Mesenchymal stem cell (in vitro differentiated cells and primary cell): ENCODE results near the gene PCNX3.

Experiments
- DNase-seq: peaks from one replicate; pipeline ENCODE4 v3.0.0-alpha.2; 2013
- H2AFZ ChIP-seq: one replicate; pipeline ENCODE4 v1.6.1; 2013; ENCODE audit warnings: low read depth, mild to moderate bottlenecking, control low read depth, inconsistent platforms, low read length, moderate library complexity
- H2AK5ac ChIP-seq: 2 replicates; pipeline ENCODE4 v1.6.1; 2013; ENCODE audit warnings: low read length, moderate library complexity, mild to moderate bottlenecking, inconsistent platforms; ENCODE audit not compliant: severe bottlenecking
- H2BK120ac ChIP-seq: one replicate; pipeline ENCODE4 v1.6.1; 2013; ENCODE audit warnings: low read depth, mild to moderate bottlenecking, inconsistent platforms, low read length, moderate library complexity
- H2BK12ac ChIP-seq, 2 experiments: one replicate each; pipeline ENCODE4 v1.6.1; 2013; ENCODE audit warnings: inconsistent platforms in 2 of 2, low read length in 2 of 2, mild to moderate bottlenecking in 2 of 2, moderate library complexity in 2 of 2, control low read depth in 1 of 2
- H2BK15ac ChIP-seq: one replicate; pipeline ENCODE4 v1.6.1; 2013; ENCODE audit warnings: mild to moderate bottlenecking, low read depth, inconsistent platforms; ENCODE audit not compliant: poor library complexity, severe bottlenecking
- H2BK5ac ChIP-seq: 2 replicates; pipeline ENCODE4 v1.6.1; 2013; ENCODE audit warnings: low read depth, mild to moderate bottlenecking, low read length, control low read depth, inconsistent platforms; ENCODE audit not compliant: poor library complexity, severe bottlenecking
- H3K14ac ChIP-seq, 2 experiments: one replicate each; pipeline ENCODE4 v1.6.1; 2013; ENCODE audit warnings: inconsistent platforms in 2 of 2, low read length in 2 of 2, control low read depth in 1 of 2, mild to moderate bottlenecking in 1 of 2, moderate library complexity in 1 of 2
- H3K18ac ChIP-seq, 2 experiments: one replicate each; pipeline ENCODE4 v1.6.1; 2013; ENCODE audit warnings: inconsistent platforms in 2 of 2, low read length in 2 of 2, control low read depth in 1 of 2, low read depth in 1 of 2, mild to moderate bottlenecking in 1 of 2
- H3K23ac ChIP-seq, 2 experiments: one replicate each; pipeline ENCODE4 v1.6.1; 2013; ENCODE audit warnings: inconsistent platforms in 2 of 2, low read length in 2 of 2, mild to moderate bottlenecking in 2 of 2, moderate library complexity in 2 of 2, control low read depth in 1 of 2
- H3K27ac ChIP-seq: 2 replicates; pipeline ENCODE4 v1.5.1; 2013; ENCODE audit warnings: mild to moderate bottlenecking, moderate library complexity, low read length, control low read depth, inconsistent platforms; ENCODE audit not compliant: poor library complexity, severe bottlenecking
- H3K27me3 ChIP-seq, 2 experiments: 2 replicates each; pipeline versions ENCODE4 v1.6.1 to v1.7.0; 2013; ENCODE audit warnings: low read length in 2 of 2, mild to moderate bottlenecking in 2 of 2, moderate library complexity in 2 of 2, control low read depth in 1 of 2, inconsistent platforms in 1 of 2; ENCODE audit not compliant: control insufficient read depth in 1 of 2, insufficient read depth in 1 of 2
- H3K36me3 ChIP-seq, 2 experiments: 2 replicates each; pipeline versions ENCODE4 v1.6.1 to v1.7.0; 2013; ENCODE audit warnings: low read length in 2 of 2, control low read depth in 1 of 2, inconsistent platforms in 1 of 2, low read depth in 1 of 2, mild to moderate bottlenecking in 1 of 2; ENCODE audit not compliant: insufficient read depth in 2 of 2, control insufficient read depth in 1 of 2
- H3K4ac ChIP-seq, 2 experiments: one replicate each; pipeline ENCODE4 v1.6.1; 2013; ENCODE audit warnings: inconsistent platforms in 2 of 2, low read length in 2 of 2, mild to moderate bottlenecking in 2 of 2, moderate library complexity in 2 of 2, control low read depth in 1 of 2, low read depth in 1 of 2
- H3K4me1 ChIP-seq: 2 replicates; pipeline ENCODE4 v1.6.1; 2013; ENCODE audit warnings: low read depth, low read length, control low read depth; ENCODE audit not compliant: control insufficient read depth, insufficient read depth
- H3K4me2 ChIP-seq: 2 replicates; pipeline ENCODE4 v1.6.1; 2013; ENCODE audit warnings: low read length, mild to moderate bottlenecking, inconsistent platforms; ENCODE audit not compliant: poor library complexity, severe bottlenecking
- H3K4me3 ChIP-seq, 2 experiments: 2 replicates each; pipeline versions ENCODE4 v1.5.1 to v1.7.0; 2013; ENCODE audit warnings: low read length in 2 of 2, mild to moderate bottlenecking in 2 of 2, control low read depth in 1 of 2, low read depth in 1 of 2; ENCODE audit not compliant: insufficient read depth in 1 of 2
- H3K79me1 ChIP-seq: replicated peaks from 2 replicates; pipeline ENCODE4 v1.6.1; 2013; ENCODE audit warnings: mild to moderate bottlenecking, control low read depth, low read length, inconsistent platforms; ENCODE audit not compliant: poor library complexity, severe bottlenecking
- H3K9ac ChIP-seq: 2 replicates; pipeline ENCODE4 v1.7.0; 2013; ENCODE audit warnings: mild to moderate bottlenecking, low read length, moderate library complexity
- H3K9me3 ChIP-seq: 2 replicates; pipeline ENCODE4 v1.7.0; 2013; ENCODE audit warnings: mild to moderate bottlenecking, low read length; ENCODE audit not compliant: control insufficient read depth
- H4K8ac ChIP-seq: one replicate; pipeline ENCODE4 v1.6.1; 2013; ENCODE audit warnings: inconsistent platforms, mild to moderate bottlenecking, low read length, moderate library complexity
- H4K91ac ChIP-seq: one replicate; pipeline ENCODE4 v1.6.1; 2013; ENCODE audit warnings: mild to moderate bottlenecking, low read length, inconsistent platforms
- WGBS: methylation state at CpG from one replicate; pipeline ENCODE4 v1.1.7; 2013; ENCODE audit warnings: mixed read lengths; 5-methylcytosine and 5-hydroxymethylcytosine counted together

The PCNX3 gene

DNA sequence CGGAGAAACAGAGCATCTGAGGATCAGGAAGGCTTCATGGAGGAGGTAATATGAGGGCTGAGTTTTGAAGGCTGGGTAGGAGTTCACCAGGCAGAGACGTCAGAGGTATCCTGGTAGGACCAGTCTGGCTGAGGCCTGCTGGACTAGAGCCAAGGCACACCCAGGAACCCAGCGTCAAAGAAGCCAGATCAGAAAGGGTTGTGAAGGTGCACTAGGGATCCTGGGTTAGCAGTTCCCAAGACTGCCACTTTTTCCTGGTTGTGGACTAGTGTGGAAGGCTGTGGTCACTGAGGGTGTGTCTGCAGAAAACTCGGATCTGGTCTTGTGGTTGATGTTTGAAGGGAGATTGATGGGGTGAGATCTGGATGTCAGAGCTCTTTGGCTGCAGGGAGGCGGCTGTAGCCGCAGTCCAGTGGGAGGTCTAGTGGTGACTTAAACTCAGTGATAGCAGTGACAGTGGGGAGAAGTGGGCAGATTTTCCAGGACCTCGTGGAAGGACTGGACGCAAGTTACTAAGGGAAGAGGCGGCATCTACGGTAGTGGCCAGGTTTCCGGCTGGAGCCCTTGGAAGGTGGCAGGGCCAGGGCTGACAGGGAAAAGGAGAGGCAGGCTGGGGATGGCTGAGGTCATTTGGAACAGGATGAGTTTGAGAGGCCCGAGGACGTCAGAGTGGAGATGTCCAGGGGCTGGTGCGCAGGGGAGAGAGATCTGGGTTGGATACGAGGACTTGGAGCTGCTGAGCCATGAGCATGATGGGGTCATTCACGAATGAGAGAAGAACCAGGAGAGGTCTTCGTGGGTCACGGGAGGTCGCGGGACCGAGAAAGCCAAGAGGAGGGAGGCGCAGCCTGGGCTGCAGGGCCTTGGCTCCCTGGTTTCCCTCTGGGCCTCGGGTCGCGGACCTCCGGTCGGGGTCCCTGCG lies 36.3 kb downstream of the PCNX3 start:
- Histone ChIP-seq H3K4me3 (peak overlapping the region; percentile 50 to 75), H3K27ac (peak overlapping the region; percentile 38), H4K91ac (peak overlapping the region; percentile 60), H2AFZ (no peak overlapping the region), H2BK15ac (peak overlapping the region; percentile 34), H3K79me1 (peaks cover 9% of the 10 kb centered on the region), H2BK5ac (no peak overlapping the region), H3K23ac (no peak overlapping the region), H3K4ac (peak overlapping the region; percentile 0 to 75), H3K27me3 (no peaks in the 10 kb centered on the region), H2BK12ac (peak overlapping the region in 1 of 2 experiments; percentile 8), H3K14ac (peak overlapping the region in 1 of 2 experiments; percentile 56), H3K9ac (peak overlapping the region; percentile 94), H3K4me1 (peaks cover 15% of the 10 kb centered on the region), H3K36me3 (peaks cover 53 to 73% of the 10 kb centered on the region in 2 experiments), H3K4me2 (peak overlapping the region; percentile 72), H4K8ac (peak overlapping the region; percentile 92), H2AK5ac (no peak overlapping the region), H3K9me3 (no peaks in the 10 kb centered on the region), H3K18ac (peak overlapping the region; percentile 25 to 44), H2BK120ac (peak overlapping the region; percentile 74)
- 43% methylated on average over 21 of the region's 28 CpGs for WGBS
- DNase-seq: peak; percentile 68

DNA sequence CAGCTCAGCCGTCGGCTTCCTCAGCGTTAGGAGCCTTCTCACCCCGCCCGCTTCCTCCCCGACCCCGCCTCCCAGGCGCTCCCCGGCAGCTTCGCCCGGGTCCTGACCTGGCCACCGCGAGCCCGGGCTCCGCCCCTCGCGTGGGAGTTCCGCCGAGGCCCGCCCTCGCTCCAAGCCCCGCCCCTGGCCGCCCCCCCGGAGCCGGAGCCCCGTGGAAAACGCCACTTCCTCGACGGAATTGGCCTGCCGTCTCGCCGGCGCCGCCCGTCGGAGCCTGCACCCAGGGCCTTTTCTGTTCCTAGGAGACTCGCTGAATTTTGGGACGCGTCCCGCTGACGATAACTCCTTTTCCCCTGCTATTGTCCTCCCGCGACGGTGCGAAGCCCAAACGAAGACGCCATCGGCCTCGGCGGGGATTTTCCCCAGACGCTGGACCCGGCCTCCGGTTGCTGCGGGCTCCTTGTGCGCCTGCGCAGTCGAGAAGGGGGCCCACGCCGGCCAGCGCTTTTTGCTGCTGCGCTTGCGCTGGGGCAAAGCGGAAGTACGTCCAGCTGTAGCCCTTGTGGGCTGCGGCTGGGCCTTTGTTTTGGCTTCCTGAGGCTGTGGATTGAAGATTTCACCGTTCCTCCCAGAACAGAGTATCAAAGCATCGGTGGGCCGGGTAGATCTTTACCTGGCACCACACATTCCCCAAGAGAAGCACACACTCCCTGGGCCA lies 37.1 kb downstream of the PCNX3 start:
- peaks cover 14% of the 10 kb centered on the region for H3K79me1 ChIP-seq
- peak overlapping the region in 1 of 2 experiments; percentile 38 for H2BK12ac ChIP-seq
- H3K9me3 ChIP-seq: no peaks in the 10 kb centered on the region
- H3K23ac ChIP-seq: peak overlapping the region in 1 of 2 experiments; percentile 61
- H3K4me2 ChIP-seq: peak overlapping the region; percentile 72
- H2AFZ ChIP-seq: no peak overlapping the region
- H3K27me3 ChIP-seq: no peaks in the 10 kb centered on the region
- H2BK120ac ChIP-seq: no peak overlapping the region
- H3K9ac ChIP-seq: peak overlapping the region; percentile 94
- peak overlapping the region; percentile 98 for H3K27ac ChIP-seq
- peak; percentile 96 for DNase-seq
- H3K4me1 ChIP-seq: peaks cover 15% of the 10 kb centered on the region
- peaks cover 61 to 73% of the 10 kb centered on the region in 2 experiments for H3K36me3 ChIP-seq
- H2AK5ac ChIP-seq: peak overlapping the region; percentile 32
- under 1% methylated on average over 65 of the region's 68 CpGs for WGBS
- H2BK5ac ChIP-seq: peak overlapping the region; percentile 85
- peak overlapping the region; percentile 89 for H4K91ac ChIP-seq
- H4K8ac ChIP-seq: peak overlapping the region; percentile 97
- peak overlapping the region; percentile 26 for H2BK15ac ChIP-seq
- H3K18ac ChIP-seq: peak overlapping the region; percentile 84 to 90
- peak overlapping the region; percentile 50 to 75 for H3K4me3 ChIP-seq
- peak overlapping the region in 1 of 2 experiments; percentile 37 for H3K14ac ChIP-seq
- H3K4ac ChIP-seq: peak overlapping the region; percentile 57 to 89

DNA sequence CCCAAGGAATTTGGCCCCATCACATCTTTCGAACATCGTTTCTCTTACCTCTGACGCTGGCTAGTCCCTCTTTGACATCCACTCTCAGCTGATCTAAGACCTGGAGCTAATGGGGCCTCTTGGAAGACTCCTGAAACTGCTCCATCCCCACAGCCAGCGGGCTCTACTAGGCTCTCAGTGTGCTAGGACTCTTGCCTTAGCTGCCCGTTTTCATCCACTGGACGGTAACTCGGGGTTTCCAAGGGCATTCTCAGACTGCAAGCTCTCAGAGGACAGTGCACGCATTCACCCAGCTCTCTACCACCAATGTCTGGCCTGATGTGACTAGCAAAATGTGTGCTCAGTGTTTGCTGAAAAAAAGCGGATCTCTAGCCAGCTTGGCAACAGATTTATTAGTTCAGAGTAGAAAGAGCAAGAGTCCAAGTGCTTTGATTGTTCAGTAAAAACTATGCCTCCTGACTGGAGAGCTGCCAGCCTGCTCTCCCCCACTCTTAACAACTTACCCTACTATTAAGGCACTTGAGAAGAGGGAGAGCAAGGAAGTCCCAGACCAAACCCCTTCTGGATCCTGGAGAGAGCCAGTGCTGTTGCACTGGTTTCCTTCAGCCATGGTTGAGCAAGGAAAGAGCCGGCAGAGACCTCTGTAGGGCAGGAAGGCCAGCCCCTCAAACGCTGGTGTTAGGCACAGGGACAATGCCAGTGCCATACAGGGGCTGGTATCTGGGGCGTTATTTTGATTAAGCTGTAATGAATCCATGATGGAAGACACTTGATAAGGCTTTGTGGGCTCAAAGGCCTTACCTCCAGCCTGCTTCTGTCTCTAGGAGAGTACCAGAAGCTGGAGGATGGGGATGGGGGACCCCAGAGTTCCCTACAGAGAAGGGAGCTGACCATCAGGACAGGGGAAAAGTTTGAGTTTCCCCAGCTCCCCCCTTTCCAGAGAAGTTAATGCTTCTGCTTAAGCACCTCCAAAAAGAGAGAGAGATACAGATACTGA lies 38.0 kb downstream of the PCNX3 start:
- peak overlapping the region in 1 of 2 experiments; percentile 12 for H2BK12ac ChIP-seq
- WGBS: 85% methylated on average over 12 of the region's 12 CpGs
- peak overlapping the region in 1 of 2 experiments; percentile 37 for H3K14ac ChIP-seq
- peaks cover 15% of the 10 kb centered on the region for H3K4me1 ChIP-seq
- H3K23ac ChIP-seq: no peak overlapping the region
- no peaks in the 10 kb centered on the region for H3K9me3 ChIP-seq
- H2AK5ac ChIP-seq: peak overlapping the region; percentile 32
- H3K79me1 ChIP-seq: peaks cover 20% of the 10 kb centered on the region
- H3K18ac ChIP-seq: peak overlapping the region; percentile 62 to 71
- peak overlapping the region; percentile 77 for H3K27ac ChIP-seq
- peaks cover 70 to 78% of the 10 kb centered on the region in 2 experiments for H3K36me3 ChIP-seq
- H2BK5ac ChIP-seq: no peak overlapping the region
- peak overlapping the region; percentile 60 for H4K91ac ChIP-seq
- no peak overlapping the region for H2AFZ ChIP-seq
- H4K8ac ChIP-seq: peak overlapping the region; percentile 97
- peak overlapping the region; percentile 14 to 49 for H3K4ac ChIP-seq
- peak overlapping the region in 1 of 2 experiments; percentile 75 for H3K4me3 ChIP-seq
- H3K4me2 ChIP-seq: peak overlapping the region; percentile 24
- no peaks in the 10 kb centered on the region for H3K27me3 ChIP-seq
- peak overlapping the region; percentile 55 for H2BK15ac ChIP-seq
- no peak overlapping the region for H2BK120ac ChIP-seq
- H3K9ac ChIP-seq: peak overlapping the region; percentile 94
- DNase-seq: no peak
